ENCODE data around the gene HIGD1B. TPM values are rescaled to one million over a fixed set of nuclear protein-coding genes. Genes with fewer than 3 reads are reported as not detected.

HIGD1B gene
- total RNA-seq, 1 experiment from 2014 or later, result not detected

GRCh38 chr17:44865231-44865660 is 17.6 kb downstream of the HIGD1B start:
- in situ Hi-C loops (cut with HindIII; ENCODE audit: low pct_unique_long_range_greater_than_20kb, low sequenced_read_pairs), result no loop called here

GRCh38 chr17:44865931-44866330 is 18.2 kb downstream of the HIGD1B start:
- DNase-seq (ENCODE audit: low read depth), result no peak
- in situ Hi-C loops (cut with HindIII; ENCODE audit: low pct_unique_long_range_greater_than_20kb, low sequenced_read_pairs), result no loop called here

More at GRCh38 chr17:44865231-44865660, 17.6 kb downstream of the HIGD1B start:
- peak; percentile 45 for DNase-seq (ENCODE audit: low read depth)

DNA sequence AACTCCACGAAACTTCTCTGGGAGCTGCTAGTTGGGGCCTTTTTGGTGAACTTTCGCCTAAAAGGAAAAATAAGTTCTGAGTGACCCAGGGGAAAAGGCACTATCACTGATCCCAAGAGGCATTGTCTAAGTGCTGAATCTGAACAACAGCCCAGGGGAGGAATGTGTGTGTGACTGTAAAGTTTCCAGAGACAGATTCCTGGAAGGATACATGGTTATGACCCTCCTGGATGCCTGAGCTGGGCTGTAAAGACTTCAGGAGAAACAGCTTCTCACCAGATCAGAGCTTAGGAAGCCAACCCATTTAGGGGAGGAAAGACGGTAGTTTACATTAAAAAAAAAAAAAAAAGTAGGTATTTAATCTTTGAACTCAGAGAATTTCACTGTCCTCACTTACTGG is 20.2 kb downstream of the HIGD1B start:
- in situ Hi-C loops (cut with HindIII; ENCODE audit: low pct_unique_long_range_greater_than_20kb, low sequenced_read_pairs), result no loop called here
- no peak for DNase-seq (ENCODE audit: low read depth)

DNA sequence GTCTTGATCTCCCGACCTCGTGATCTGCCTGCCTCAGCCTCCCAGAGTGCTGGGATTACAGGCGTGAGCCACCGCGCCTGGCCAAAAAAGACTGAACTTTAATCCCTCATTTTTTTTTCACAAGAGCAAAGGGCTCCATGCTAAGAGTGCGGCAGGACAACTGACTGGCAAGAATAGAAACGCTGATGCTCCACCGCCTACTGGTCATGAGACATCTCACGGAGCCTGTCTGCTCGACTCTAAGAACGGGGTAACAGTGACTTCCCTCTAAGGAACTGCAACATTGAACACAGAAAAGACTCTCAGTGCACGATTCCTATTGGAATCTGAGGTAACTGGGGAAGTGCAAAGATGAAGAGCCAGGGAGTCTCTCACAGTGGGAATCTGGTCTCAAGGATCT is 23.9 kb downstream of the HIGD1B start:
- in situ Hi-C loops (cut with HindIII; ENCODE audit: low pct_unique_long_range_greater_than_20kb, low sequenced_read_pairs), result no loop called here
- no peak for DNase-seq (ENCODE audit: low read depth)

- in situ Hi-C loops (cut with HindIII; ENCODE audit: low pct_unique_long_range_greater_than_20kb, low sequenced_read_pairs), result no loop called here
- no peak for DNase-seq (ENCODE audit: low read depth)
Measured at GRCh38 chr17:44872131-44872768, 24.6 kb downstream of the HIGD1B start.

DNA sequence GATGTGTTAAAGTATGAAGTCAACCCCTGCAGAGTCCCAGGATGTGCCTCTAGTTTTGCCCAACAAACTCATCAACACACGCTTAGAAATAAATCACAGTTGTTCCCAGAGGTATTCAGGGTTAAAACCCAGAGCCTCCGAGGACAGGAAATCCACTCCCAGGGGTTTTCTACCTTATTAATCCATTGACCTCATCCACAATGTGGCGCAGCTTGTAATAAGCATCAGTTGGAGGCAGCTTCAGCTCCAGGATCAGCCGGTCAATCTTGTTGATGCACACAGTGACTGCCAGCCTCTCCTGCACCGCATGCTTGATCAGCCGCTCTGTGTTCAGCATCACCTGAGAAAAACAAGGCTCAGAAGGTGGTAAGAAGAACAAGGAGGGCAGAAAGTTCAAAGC is 28.1 kb downstream of the HIGD1B start:
- DNase-seq (ENCODE audit: low read depth), result no peak
- in situ Hi-C loops (cut with HindIII; ENCODE audit: low pct_unique_long_range_greater_than_20kb, low sequenced_read_pairs), result no loop called here

DNA sequence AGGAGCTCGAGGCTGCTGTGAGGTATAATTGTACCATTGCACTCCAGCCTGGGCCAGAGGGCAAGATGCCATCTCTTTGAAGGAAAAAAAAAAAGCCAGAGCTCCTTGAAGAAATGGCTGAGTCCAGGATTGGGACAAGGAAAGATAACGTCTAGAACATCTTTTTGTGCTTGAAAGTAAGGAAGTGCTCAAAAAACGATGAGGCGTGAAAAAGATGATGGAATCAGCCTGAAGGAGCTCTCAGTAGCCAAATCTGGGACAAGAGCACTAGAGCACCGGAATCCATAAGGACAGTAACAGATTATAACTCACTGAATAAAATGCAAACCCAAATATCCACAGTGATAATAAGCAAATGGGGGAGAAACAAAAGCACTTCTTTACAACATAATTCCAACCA is 29.4 kb downstream of the HIGD1B start:
- in situ Hi-C loops (cut with HindIII; ENCODE audit: low pct_unique_long_range_greater_than_20kb, low sequenced_read_pairs), result no loop called here
- no peak for DNase-seq (ENCODE audit: low read depth)

GRCh38 chr17:44878627-44879221 is 31.0 kb downstream of the HIGD1B start:
- in situ Hi-C loops (cut with HindIII; ENCODE audit: low pct_unique_long_range_greater_than_20kb, low sequenced_read_pairs), result no loop called here
- DNase-seq (ENCODE audit: low read depth), result peak; percentile 25

DNA sequence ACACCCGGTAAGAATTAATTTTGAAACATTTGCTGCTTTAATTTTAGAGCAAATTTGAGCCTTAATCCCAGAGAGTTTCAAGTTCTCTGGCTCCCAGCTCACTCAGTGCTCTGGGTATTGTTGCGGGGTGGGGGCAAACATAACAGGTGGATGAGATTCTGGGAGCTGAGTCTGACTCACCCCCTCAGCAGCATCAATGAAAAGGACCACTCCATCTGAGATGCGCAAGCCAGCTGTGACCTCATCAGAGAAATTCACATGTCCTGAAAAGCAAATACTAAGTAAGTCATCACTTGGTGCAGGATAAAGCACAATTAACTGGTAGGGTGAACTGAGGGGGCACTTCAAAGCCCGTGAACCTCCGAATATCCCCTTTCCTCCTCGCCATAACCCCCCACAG is 31.7 kb downstream of the HIGD1B start:
- in situ Hi-C loops (cut with HindIII; ENCODE audit: low pct_unique_long_range_greater_than_20kb, low sequenced_read_pairs), result no loop called here
- DNase-seq (ENCODE audit: low read depth), result no peak

- in situ Hi-C loops (cut with HindIII; ENCODE audit: low pct_unique_long_range_greater_than_20kb, low sequenced_read_pairs), result no loop called here
- DNase-seq (ENCODE audit: low read depth), result no peak
Measured at GRCh38 chr17:44880062-44880461, 32.4 kb downstream of the HIGD1B start.

GRCh38 chr17:44881145-44881544 is 33.5 kb downstream of the HIGD1B start:
- in situ Hi-C loops (cut with HindIII; ENCODE audit: low pct_unique_long_range_greater_than_20kb, low sequenced_read_pairs), result no loop called here

GRCh38 chr17:44884941-44885340 is 37.3 kb downstream of the HIGD1B start:
- no peak for DNase-seq (ENCODE audit: low read depth)

More at GRCh38 chr17:44881145-44881544, 33.5 kb downstream of the HIGD1B start:
- no peak for DNase-seq (ENCODE audit: low read depth)

DNA sequence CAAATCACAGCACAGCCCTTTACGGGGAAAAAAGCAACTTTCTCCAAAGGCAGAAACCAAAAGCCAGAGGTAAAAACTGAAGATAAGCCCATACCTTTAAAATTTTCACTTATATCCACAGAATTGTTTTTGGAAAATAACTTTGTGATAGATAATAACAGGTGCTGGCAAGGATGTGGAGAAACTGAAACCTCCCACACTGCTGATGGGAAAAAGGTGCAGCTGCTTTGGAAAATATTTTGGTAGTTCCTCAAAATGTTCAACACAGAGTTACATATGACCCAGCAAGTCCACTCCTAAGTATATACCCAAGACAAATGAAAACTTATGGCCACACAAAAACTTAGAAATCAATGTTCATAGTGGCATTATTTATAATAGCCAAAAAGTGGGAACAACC is 39.3 kb downstream of the HIGD1B start:
- DNase-seq (ENCODE audit: low read depth), result no peak
- in situ Hi-C loops (cut with HindIII; ENCODE audit: low pct_unique_long_range_greater_than_20kb, low sequenced_read_pairs), result no loop called here

More at GRCh38 chr17:44884941-44885340, 37.3 kb downstream of the HIGD1B start:
- in situ Hi-C loops (cut with HindIII; ENCODE audit: low pct_unique_long_range_greater_than_20kb, low sequenced_read_pairs), result no loop called here

DNA sequence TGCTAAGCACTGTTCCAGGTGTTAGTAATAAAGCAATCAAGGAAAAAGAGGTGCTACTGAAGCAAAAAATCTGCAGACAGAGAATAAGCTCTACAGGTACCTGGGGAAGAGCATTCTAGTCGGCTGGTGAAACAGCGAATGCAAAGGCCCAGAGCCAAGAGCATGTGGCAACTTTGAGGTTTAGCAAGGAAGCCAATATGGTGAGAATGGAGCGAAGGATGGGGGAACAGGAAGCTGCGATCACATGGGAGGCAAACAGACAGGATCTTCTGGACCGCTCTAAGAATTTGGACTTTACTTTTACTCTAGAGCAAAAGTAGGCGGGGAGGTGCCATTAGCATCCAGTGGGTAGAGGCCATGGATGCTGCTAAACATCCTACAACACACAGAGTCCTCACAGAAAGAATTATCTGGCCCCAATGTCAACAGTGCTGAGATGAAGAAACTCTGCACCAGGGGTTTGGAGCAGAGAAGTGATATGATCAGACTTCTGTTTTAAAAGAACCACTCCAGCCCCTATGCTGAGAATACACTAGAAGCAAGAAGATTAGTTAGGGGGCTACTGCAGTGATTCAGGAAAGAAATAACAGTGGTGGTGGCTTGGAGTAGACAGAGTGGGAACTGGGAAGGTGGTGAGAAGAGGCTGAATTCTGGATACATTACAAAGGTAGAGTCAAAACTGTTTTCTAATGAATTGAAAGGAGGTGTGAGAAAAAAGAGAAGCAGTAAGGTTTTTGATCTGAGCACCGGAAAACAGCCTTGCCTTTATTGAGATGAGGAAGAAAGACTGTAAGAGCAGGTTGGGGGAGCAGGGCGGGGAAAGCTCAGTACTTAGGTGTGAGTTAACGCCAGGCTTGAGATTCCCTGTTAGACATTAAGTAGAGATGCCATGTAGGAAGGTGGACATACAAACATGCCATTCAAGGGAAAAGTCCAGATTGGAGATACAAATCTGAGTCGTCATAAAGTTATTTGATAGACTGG is 40.6 kb downstream of the HIGD1B start:
- in situ Hi-C loops (cut with HindIII; ENCODE audit: low pct_unique_long_range_greater_than_20kb, low sequenced_read_pairs), result no loop called here
- no peak for DNase-seq (ENCODE audit: low read depth)

- DNase-seq (ENCODE audit: low read depth), result no peak
- in situ Hi-C loops (cut with HindIII; ENCODE audit: low pct_unique_long_range_greater_than_20kb, low sequenced_read_pairs), result no loop called here
Measured at GRCh38 chr17:44889003-44889402, 41.3 kb downstream of the HIGD1B start.

DNA sequence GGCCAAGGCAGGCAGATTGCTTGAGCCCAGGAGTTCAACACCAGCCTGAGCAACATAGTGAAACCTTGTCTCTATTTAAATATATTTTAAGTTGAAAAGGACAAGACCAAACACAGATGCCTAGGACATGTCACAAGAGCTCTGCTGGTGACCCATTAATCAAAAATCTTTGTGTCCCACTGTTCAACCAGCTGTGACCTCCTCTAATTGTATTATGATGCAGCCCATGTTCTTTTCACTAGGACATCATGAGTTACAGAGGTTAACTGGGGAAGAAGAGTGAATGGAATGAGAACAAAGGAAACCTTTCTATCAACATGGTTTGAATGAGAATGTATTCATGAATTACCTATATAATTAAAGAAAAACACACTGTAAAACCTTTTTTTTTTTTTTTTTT is 44.6 kb downstream of the HIGD1B start:
- in situ Hi-C loops (cut with HindIII; ENCODE audit: low pct_unique_long_range_greater_than_20kb, low sequenced_read_pairs), result no loop called here

DNA sequence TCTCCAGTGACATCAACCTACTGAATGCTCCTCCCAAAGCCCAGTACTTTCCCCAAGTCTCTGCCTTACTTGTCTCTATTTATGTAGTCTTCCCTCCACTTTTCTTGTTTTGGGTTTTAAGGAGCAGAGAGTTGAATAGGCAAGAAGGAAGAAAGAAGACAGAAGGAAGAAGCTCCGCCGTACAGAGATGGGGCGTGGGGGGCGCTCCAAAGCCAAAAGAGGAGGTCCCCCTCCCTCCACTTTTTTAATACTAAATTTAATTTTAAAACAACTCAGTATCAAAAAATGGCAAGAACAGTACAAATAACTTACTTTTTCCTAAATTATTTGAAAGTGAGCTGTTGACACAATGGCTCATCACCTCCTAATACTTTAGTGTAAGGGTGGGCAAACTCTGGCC is 47.0 kb downstream of the HIGD1B start:
- in situ Hi-C loops (cut with HindIII; ENCODE audit: low pct_unique_long_range_greater_than_20kb, low sequenced_read_pairs), result no loop called here
- no peak for DNase-seq (ENCODE audit: low read depth)

More for the DNA sequence above, 44.6 kb downstream of the HIGD1B start:
- DNase-seq (ENCODE audit: low read depth), result no peak

- no peak for DNase-seq (ENCODE audit: low read depth)
Measured at GRCh38 chr17:44898768-44899073, 51.0 kb downstream of the HIGD1B start.

More at GRCh38 chr17:44898768-44899073, 51.0 kb downstream of the HIGD1B start:
- in situ Hi-C loops (cut with HindIII; ENCODE audit: low pct_unique_long_range_greater_than_20kb, low sequenced_read_pairs), result no loop called here

Data from Caki2 (cell line).